Mesangial cell (primary cell): ENCODE data around the gene ZNRF2. TPM values are rescaled to one million over a fixed set of nuclear protein-coding genes. Genes with fewer than 3 reads are reported as not detected.

Experiments used
- total RNA-seq: library from RNA; depleted of rRNA; stranded (reverse); fragments of >200 nt; gene quantifications from 2 replicates; pipeline ENCODE4 v1.2.3, GENCODE V29; 2015

The ZNRF2 gene
- total RNA-seq = 5.7 and 7.9 TPM in 2 replicates

GRCh38 chr7:30284298-30285066 is at the start of gene ZNRF2:
ZNRF2 (plus strand) TSS chr7:30284597; CDS start chr7:30285358, 761 bp downstream.

Other genes with a start within 250 kb of the ZNRF2 start
- 5.2 and 6.0 TPM in 2 replicates for gene MTURN, start 149.6 kb upstream of the ZNRF2 start, total RNA-seq
- gene NOD1, start 194.2 kb downstream of the ZNRF2 start, total RNA-seq = 4.7 and 6.3 TPM in 2 replicates
- 9.6 and 22.5 TPM in 2 replicates for gene GGCT, start 220.2 kb downstream of the ZNRF2 start, total RNA-seq